Measurements from ENCODE around the gene ZNF208. TPM values are rescaled to one million over a fixed set of nuclear protein-coding genes. Genes with fewer than 3 reads are reported as not detected.

ZNF208 gene
- total and polyA plus RNA-seq, 2 of the 13 experiments (the other 11 are each of a cell fraction or from before 2014, with no cell fraction given) = not detected

GRCh38 chr19:21900401-21900800 lies 110.3 kb downstream of the ZNF208 start:
- CTCF ChIA-PET (ENCODE audit: low intra/inter-chr PET ratio, low total read pairs) = no interaction called here
- TF ChIP-seq ZBTB42 (CRISPR knock-in tag; IDR thresholded peaks at IDR 0.05) (no peak), KLF15 (CRISPR knock-in tag; IDR thresholded peaks at IDR 0.05; ENCODE audit: borderline replicate concordance) (no peak), ZNF704 (CRISPR knock-in tag; IDR thresholded peaks at IDR 0.05; ENCODE audit: borderline replicate concordance) (no peak), DZIP1 (CRISPR knock-in tag; IDR thresholded peaks at IDR 0.05) (no peak), SMAD1 (CRISPR knock-in tag; IDR thresholded peaks at IDR 0.05; ENCODE audit: borderline replicate concordance, low read depth) (no peak), HINFP (CRISPR knock-in tag; IDR thresholded peaks at IDR 0.05; ENCODE audit: low read depth) (no peak), ZNF891 (CRISPR knock-in tag; IDR thresholded peaks at IDR 0.05) (no peak), ZNF746 (CRISPR knock-in tag; IDR thresholded peaks at IDR 0.05) (no peak)
- TF ChIP-seq, protein P1, sequence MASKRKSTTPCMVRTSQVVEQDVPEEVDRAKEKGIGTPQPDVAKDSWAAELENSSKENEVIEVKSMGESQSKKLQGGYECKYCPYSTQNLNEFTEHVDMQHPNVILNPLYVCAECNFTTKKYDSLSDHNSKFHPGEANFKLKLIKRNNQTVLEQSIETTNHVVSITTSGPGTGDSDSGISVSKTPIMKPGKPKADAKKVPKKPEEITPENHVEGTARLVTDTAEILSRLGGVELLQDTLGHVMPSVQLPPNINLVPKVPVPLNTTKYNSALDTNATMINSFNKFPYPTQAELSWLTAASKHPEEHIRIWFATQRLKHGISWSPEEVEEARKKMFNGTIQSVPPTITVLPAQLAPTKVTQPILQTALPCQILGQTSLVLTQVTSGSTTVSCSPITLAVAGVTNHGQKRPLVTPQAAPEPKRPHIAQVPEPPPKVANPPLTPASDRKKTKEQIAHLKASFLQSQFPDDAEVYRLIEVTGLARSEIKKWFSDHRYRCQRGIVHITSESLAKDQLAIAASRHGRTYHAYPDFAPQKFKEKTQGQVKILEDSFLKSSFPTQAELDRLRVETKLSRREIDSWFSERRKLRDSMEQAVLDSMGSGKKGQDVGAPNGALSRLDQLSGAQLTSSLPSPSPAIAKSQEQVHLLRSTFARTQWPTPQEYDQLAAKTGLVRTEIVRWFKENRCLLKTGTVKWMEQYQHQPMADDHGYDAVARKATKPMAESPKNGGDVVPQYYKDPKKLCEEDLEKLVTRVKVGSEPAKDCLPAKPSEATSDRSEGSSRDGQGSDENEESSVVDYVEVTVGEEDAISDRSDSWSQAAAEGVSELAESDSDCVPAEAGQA (IDR thresholded peaks at IDR 0.05; ENCODE audit: low read depth) = no peak
- TF ChIP-seq, protein P1 (CRISPR knock-in tag; IDR thresholded peaks at IDR 0.05; ENCODE audit: borderline replicate concordance) = no peak
- TF ChIP-seq, protein P2, sequence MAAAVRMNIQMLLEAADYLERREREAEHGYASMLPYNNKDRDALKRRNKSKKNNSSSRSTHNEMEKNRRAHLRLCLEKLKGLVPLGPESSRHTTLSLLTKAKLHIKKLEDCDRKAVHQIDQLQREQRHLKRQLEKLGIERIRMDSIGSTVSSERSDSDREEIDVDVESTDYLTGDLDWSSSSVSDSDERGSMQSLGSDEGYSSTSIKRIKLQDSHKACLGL (CRISPR knock-in tag; IDR thresholded peaks at IDR 0.05) = no peak

More at GRCh38 chr19:21900401-21900800, 110.3 kb downstream of the ZNF208 start:
- Histone ChIP-seq H3K27ac (ENCODE audit: extremely low read length, insufficient read depth, low read length) (no peak overlapping the region), H3K4me3 (replicated peaks in 1 of 3; ENCODE audit: insufficient read depth in 1 of 3, low read depth in 2 of 3, low read length in 3 of 3) (no peak overlapping the region), H3K4me2 (ENCODE audit: low read depth, low read length) (no peak overlapping the region), H2AFZ (ENCODE audit: low read length) (no peak overlapping the region), H4K20me1 (ENCODE audit: insufficient read depth, low read length) (no peaks in the 10 kb centered on the region), H3K4me1 (ENCODE audit: insufficient read depth, low read length) (no peaks in the 10 kb centered on the region), H3K79me2 (ENCODE audit: insufficient read depth, low read length) (no peaks in the 10 kb centered on the region), H3K9me3 (ENCODE audit: low read length) (peaks cover 81% of the 10 kb centered on the region), H3K27me3 (ENCODE audit: control insufficient read depth in 1 of 2, insufficient read depth in 2 of 2, low read length in 2 of 2) (no peaks in the 10 kb centered on the region), H3K9ac (ENCODE audit: insufficient read depth, low read depth, low read length) (no peak overlapping the region), H3K36me3 (replicated peaks in 1 of 2; ENCODE audit: control insufficient read depth in 1 of 2, insufficient read depth in 2 of 2, low read length in 2 of 2) (no peaks in the 10 kb centered on the region)
- intact Hi-C loops (cut with micrococcal nuclease; ENCODE audit: unreplicated experiment) = no loop called here
- in situ Hi-C loops (cut with HindIII; ENCODE audit: extremely low pct_ligation_motif_present, low pct_unique_long_range_greater_than_20kb) = no loop called here
- WGBS (ENCODE audit: low lambda C conversion rate) = 71% methylated on average over 1 of the region's 1 CpG
- no peak for DNase-seq (ENCODE audit: low spot score)
- ATAC-seq = no peak
- POLR2A ChIA-PET = no interaction called here
- FAIRE-seq = no peak
- BruUV-seq (replicated peaks) = no TSS peak

Measured in HepG2 (cell line).